Neural cell (in vitro differentiated cells): Measurements from ENCODE around the gene ZNF610. TPM values are rescaled to one million over a fixed set of nuclear protein-coding genes. Genes with fewer than 3 reads are reported as not detected.
"Not testable (repeated sequence)": the region's sequence is repeated elsewhere in the genome, so short reads cannot be mapped to it uniquely, and the experiment has no call there.

Experiments used
- H2AFZ ChIP-seq: fragments of 200-600, 300-800 bp; sonication (generic), shearing (Covaris generic); 2 replicates; pipeline ENCODE4 v1.6.0; 2014; ENCODE audit warnings: low read depth, mild to moderate bottlenecking, antibody characterized with exemption, low read length, moderate library complexity
- H3F3A ChIP-seq: fragments of 200-600 bp; shearing (Covaris generic); 2 replicates; pipeline ENCODE4 v1.6.1; 2016; ENCODE audit warnings: mild to moderate bottlenecking, moderate library complexity, mixed read lengths, antibody characterized with exemption, low read length; ENCODE audit not compliant: insufficient read depth, poor library complexity, severe bottlenecking
- H3K27ac ChIP-seq: fragments of 200-600, 300-800 bp; sonication (generic), shearing (Covaris generic); 2 replicates; pipeline ENCODE4 v1.5.1; 2014; ENCODE audit warnings: mild to moderate bottlenecking, low read length, moderate library complexity
- H3K27me3 ChIP-seq: fragments of 300-800, 200-600 bp; sonication (generic), shearing (Covaris generic); 2 replicates; pipeline ENCODE4 v1.6.0; 2014; ENCODE audit warnings: mild to moderate bottlenecking, low read depth, low read length, moderate library complexity; ENCODE audit not compliant: insufficient read depth
- H3K36me3 ChIP-seq: fragments of 300-800, 200-600 bp; sonication (generic), shearing (Covaris generic); 2 replicates; pipeline ENCODE4 v1.5.1; 2014; ENCODE audit warnings: mild to moderate bottlenecking, antibody characterized with exemption, low read length, moderate library complexity; ENCODE audit not compliant: insufficient read depth
- H3K4me2 ChIP-seq: fragments of 300-800, 200-600 bp; sonication (generic), shearing (Covaris generic); 2 replicates; pipeline ENCODE4 v1.6.0; 2014; ENCODE audit warnings: mild to moderate bottlenecking, low read length
- H3K4me3 ChIP-seq: fragments of 300-800, 200-600 bp; sonication (generic), shearing (Covaris generic); 2 replicates; pipeline ENCODE4 v1.5.1; 2014; ENCODE audit warnings: mild to moderate bottlenecking, low read length, moderate library complexity
- H3K79me2 ChIP-seq: fragments of 200-600 bp; shearing (Covaris generic); replicated peaks from 2 replicates; pipeline ENCODE4 v1.6.0; 2014; ENCODE audit warnings: mild to moderate bottlenecking, low read length, moderate library complexity; ENCODE audit not compliant: insufficient read depth
- H3K9ac ChIP-seq: fragments of 300-800, 200-600 bp; sonication (generic), shearing (Covaris generic); 2 replicates; pipeline ENCODE4 v1.6.1; 2016; ENCODE audit warnings: mild to moderate bottlenecking, low read length, mixed read lengths
- H3K9me2 ChIP-seq: fragments of 200-600 bp; shearing (Covaris generic); 2 replicates; pipeline ENCODE4 v1.6.1; 2016; ENCODE audit warnings: mild to moderate bottlenecking, low read length, mixed read lengths; ENCODE audit not compliant: insufficient read depth
- H3K9me3 ChIP-seq: fragments of 200-600, 300-800 bp; sonication (generic), shearing (Covaris generic); 2 replicates; pipeline ENCODE4 v1.6.1; 2016; ENCODE audit warnings: mild to moderate bottlenecking, mixed run types, low read length, moderate library complexity, mixed read lengths
- H4K20me1 ChIP-seq: fragments of 200-600 bp; shearing (Covaris generic); 2 replicates; pipeline ENCODE4 v1.6.1; 2016; ENCODE audit warnings: mild to moderate bottlenecking, mixed run types; ENCODE audit not compliant: insufficient read depth
- CTCF ChIP-seq: fragments of 450-650 bp; IDR thresholded peaks from 2 replicates; pipeline ENCODE4 v1.5.1; 2014; ENCODE audit warnings: antibody characterized with exemption, mild to moderate bottlenecking, moderate library complexity; ENCODE audit not compliant: poor library complexity, severe bottlenecking
- EP300 ChIP-seq: fragments of 450-650 bp; conservative IDR thresholded peaks from 2 replicates; pipeline ENCODE4 v1.6.1; 2014; ENCODE audit warnings: antibody characterized with exemption, mild to moderate bottlenecking, moderate library complexity; ENCODE audit not compliant: poor library complexity, severe bottlenecking
- EZH2 ChIP-seq: fragments of 200-600, 300-800 bp; shearing (Covaris generic), sonication (generic); IDR thresholded peaks from 2 replicates; pipeline ENCODE4 v1.6.1; 2014; ENCODE audit warnings: antibody characterized with exemption, low read length, borderline replicate concordance, mild to moderate bottlenecking; ENCODE audit not compliant: insufficient read depth, poor library complexity, severe bottlenecking
- MXI1 ChIP-seq: fragments of 450-650 bp; conservative IDR thresholded peaks from 2 replicates; pipeline ENCODE4 v1.6.1; 2014; ENCODE audit warnings: antibody characterized with exemption, mild to moderate bottlenecking; ENCODE audit not compliant: poor library complexity, severe bottlenecking
- POLR2AphosphoS5 ChIP-seq: IDR thresholded peaks from 2 replicates; pipeline ENCODE4 v1.6.1; 2012
- RAD21 ChIP-seq: fragments of 450-650 bp; conservative IDR thresholded peaks from 2 replicates; pipeline ENCODE4 v1.6.1; 2014; ENCODE audit warnings: antibody characterized with exemption, mild to moderate bottlenecking, moderate library complexity
- REST ChIP-seq: IDR thresholded peaks from 2 replicates; pipeline ENCODE4 v1.6.1; 2012; ENCODE audit warnings: borderline replicate concordance
- SMC3 ChIP-seq: fragments of 450-650 bp; conservative IDR thresholded peaks from 2 replicates; pipeline ENCODE4 v1.6.1; 2014; ENCODE audit warnings: antibody characterized with exemption, mild to moderate bottlenecking, moderate library complexity; ENCODE audit not compliant: poor library complexity
- TAF1 ChIP-seq: IDR thresholded peaks from 2 replicates; pipeline ENCODE4 v1.6.1; 2012; ENCODE audit warnings: low read depth
- polyA plus RNA-seq: library from polyadenylated mRNA; depleted of rRNA; stranded (reverse); fragments of >200 nt; gene quantifications from 2 replicates; pipeline ENCODE4 v1.2.3, GENCODE V29; 2014

ZNF610 gene
- polyA plus RNA-seq, 1 donor from 2014 or later = 28.3 TPM

- H4K20me1 ChIP-seq = no peaks in the 10 kb centered on the region
- H3K4me3 ChIP-seq = no peak overlapping the region
- no peaks in the 10 kb centered on the region for H3K9me2 ChIP-seq
- no peaks in the 10 kb centered on the region for H3K9me3 ChIP-seq
- no peak overlapping the region for H3K9ac ChIP-seq
- no peak overlapping the region for H3K4me2 ChIP-seq
- no peaks in the 10 kb centered on the region for H3K79me2 ChIP-seq
- H3F3A ChIP-seq = no peaks in the 10 kb centered on the region
- H2AFZ ChIP-seq = no peak overlapping the region
- no peak for TF ChIP-seq EZH2
- no peak for TF ChIP-seq MXI1
- no peak for TF ChIP-seq TAF1
- TF ChIP-seq RAD21 = no peak
- no peak for TF ChIP-seq CTCF
- TF ChIP-seq SMC3 = no peak
- no peak for TF ChIP-seq POLR2AphosphoS5
- no peak for TF ChIP-seq REST
- TF ChIP-seq EP300 = no peak
- no peak overlapping the region for H3K27ac ChIP-seq
- H3K27me3 ChIP-seq = no peaks in the 10 kb centered on the region
- H3K36me3 ChIP-seq = peaks cover 8% of the 10 kb centered on the region
Observed at GRCh38 chr19:52291781-52292180, 44.3 kb upstream of the ZNF610 start.

GRCh38 chr19:52292946-52293345, 43.1 kb upstream of the ZNF610 start:
- not testable (repeated sequence) for H3K27ac ChIP-seq, H3K36me3 ChIP-seq, H3K4me3 ChIP-seq, H3F3A ChIP-seq, H3K79me2 ChIP-seq, H3K9ac ChIP-seq, H3K9me3 ChIP-seq, H4K20me1 ChIP-seq, H2AFZ ChIP-seq, H3K9me2 ChIP-seq, H3K4me2 ChIP-seq, H3K27me3 ChIP-seq

- peak overlapping the region; percentile 68 for H3K4me2 ChIP-seq
- no peaks in the 10 kb centered on the region for H4K20me1 ChIP-seq
- no peaks in the 10 kb centered on the region for H3K27me3 ChIP-seq
- no peaks in the 10 kb centered on the region for H3F3A ChIP-seq
- H3K36me3 ChIP-seq = peaks cover 5% of the 10 kb centered on the region
- TF ChIP-seq RAD21 (no peak), EZH2 (no peak)
- no peaks in the 10 kb centered on the region for H3K9me2 ChIP-seq
- H2AFZ ChIP-seq = no peak overlapping the region
- H3K9me3 ChIP-seq = no peaks in the 10 kb centered on the region
- H3K27ac ChIP-seq = peak overlapping the region; percentile 19
- peak overlapping the region; percentile 85 for H3K4me3 ChIP-seq
- H3K9ac ChIP-seq = peak overlapping the region; percentile 58
- no peaks in the 10 kb centered on the region for H3K79me2 ChIP-seq
Observed at GRCh38 chr19:52296400-52296772, 39.7 kb upstream of the ZNF610 start.
